Bronchial epithelial cell (primary cell): ENCODE data around the gene CD1E. TPM values are rescaled to one million over a fixed set of nuclear protein-coding genes. Genes with fewer than 3 reads are reported as not detected.

Source experiments
- DNase-seq: peaks from one replicate; pipeline ENCODE4 v3.0.0-alpha.2; 2010; ENCODE audit warnings: low read depth
- FAIRE-seq: peaks from 2 replicates; lab custom pipeline; 2011; peaks lifted over from hg19 to GRCh38; lab: Jason Lieb, UNC
- H3K27me3 ChIP-seq: 2 replicates; pipeline ENCODE4 v1.5.1; 2011; ENCODE audit warnings: low read length; ENCODE audit not compliant: control insufficient read depth, insufficient read depth
- H3K36me3 ChIP-seq: 2 replicates; pipeline ENCODE4 v1.5.1; 2011; ENCODE audit warnings: low read length; ENCODE audit not compliant: control insufficient read depth, insufficient read depth
- H3K4me3 ChIP-seq: 2 replicates; pipeline ENCODE4 v1.5.1; 2011; ENCODE audit warnings: mild to moderate bottlenecking, low read depth, low read length, control low read depth
- total RNA-seq: library from RNA; depleted of rRNA; stranded (reverse); fragments of >200 nt; gene quantifications from 2 replicates; pipeline ENCODE4 v1.2.1, GENCODE V29; 2014
- TF ChIP-seq, protein P1 (sequence below): IDR thresholded peaks from 2 replicates; pipeline ENCODE4 v1.5.1; 2011; ENCODE audit warnings: mild to moderate bottlenecking, moderate library complexity, low read length, control low read depth, inconsistent platforms; ENCODE audit not compliant: insufficient read depth, severe bottlenecking

Gene CD1E
- total RNA-seq, 1 donor from 2014 or later = not detected

DNA sequence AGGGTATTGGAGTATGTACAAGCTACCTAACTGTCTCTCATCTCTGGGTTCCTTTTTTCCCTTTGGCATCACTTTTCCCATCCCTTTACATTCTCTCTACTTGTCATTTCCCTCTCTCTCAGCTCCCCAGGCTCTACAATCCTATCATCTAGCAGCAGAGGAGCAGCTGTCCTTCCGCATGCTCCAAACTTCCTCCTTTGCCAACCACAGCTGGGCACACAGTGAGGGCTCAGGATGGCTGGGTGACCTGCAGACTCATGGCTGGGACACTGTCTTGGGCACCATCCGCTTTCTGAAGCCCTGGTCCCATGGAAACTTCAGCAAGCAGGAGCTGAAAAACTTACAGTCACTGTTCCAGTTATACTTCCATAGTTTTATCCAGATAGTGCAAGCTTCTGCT, 561 bp downstream of the CD1E start:
- DNase-seq (no peak), FAIRE-seq (no peak)
- H3K27me3 ChIP-seq = no peaks in the 10 kb centered on the region
- H3K36me3 ChIP-seq = no peaks in the 10 kb centered on the region
- TF ChIP-seq, protein P1, sequence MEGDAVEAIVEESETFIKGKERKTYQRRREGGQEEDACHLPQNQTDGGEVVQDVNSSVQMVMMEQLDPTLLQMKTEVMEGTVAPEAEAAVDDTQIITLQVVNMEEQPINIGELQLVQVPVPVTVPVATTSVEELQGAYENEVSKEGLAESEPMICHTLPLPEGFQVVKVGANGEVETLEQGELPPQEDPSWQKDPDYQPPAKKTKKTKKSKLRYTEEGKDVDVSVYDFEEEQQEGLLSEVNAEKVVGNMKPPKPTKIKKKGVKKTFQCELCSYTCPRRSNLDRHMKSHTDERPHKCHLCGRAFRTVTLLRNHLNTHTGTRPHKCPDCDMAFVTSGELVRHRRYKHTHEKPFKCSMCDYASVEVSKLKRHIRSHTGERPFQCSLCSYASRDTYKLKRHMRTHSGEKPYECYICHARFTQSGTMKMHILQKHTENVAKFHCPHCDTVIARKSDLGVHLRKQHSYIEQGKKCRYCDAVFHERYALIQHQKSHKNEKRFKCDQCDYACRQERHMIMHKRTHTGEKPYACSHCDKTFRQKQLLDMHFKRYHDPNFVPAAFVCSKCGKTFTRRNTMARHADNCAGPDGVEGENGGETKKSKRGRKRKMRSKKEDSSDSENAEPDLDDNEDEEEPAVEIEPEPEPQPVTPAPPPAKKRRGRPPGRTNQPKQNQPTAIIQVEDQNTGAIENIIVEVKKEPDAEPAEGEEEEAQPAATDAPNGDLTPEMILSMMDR = no peak
- no peak overlapping the region for H3K4me3 ChIP-seq

DNA sequence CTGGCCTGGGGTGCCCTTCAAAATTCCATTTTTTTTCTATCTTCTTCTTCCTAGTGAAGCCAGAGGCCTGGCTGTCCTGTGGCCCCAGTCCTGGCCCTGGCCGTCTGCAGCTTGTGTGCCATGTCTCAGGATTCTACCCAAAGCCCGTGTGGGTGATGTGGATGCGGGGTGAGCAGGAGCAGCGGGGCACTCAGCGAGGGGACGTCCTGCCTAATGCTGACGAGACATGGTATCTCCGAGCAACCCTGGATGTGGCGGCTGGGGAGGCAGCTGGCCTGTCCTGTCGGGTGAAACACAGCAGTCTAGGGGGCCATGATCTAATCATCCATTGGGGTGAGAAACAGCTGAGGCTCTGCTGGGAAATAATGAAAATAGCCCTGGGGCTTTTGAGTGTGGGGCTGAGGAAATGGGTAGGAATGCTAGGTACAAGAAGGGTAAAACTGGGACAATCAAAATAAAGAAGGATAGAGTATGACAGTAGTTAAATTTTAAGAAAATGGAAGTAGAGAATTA, 2.1 kb downstream of the CD1E start:
- no peak for FAIRE-seq
- DNase-seq = no peak
- TF ChIP-seq, protein P1 = no peak
- Histone ChIP-seq H3K36me3 (no peaks in the 10 kb centered on the region), H3K27me3 (no peaks in the 10 kb centered on the region), H3K4me3 (no peak overlapping the region)

DNA sequence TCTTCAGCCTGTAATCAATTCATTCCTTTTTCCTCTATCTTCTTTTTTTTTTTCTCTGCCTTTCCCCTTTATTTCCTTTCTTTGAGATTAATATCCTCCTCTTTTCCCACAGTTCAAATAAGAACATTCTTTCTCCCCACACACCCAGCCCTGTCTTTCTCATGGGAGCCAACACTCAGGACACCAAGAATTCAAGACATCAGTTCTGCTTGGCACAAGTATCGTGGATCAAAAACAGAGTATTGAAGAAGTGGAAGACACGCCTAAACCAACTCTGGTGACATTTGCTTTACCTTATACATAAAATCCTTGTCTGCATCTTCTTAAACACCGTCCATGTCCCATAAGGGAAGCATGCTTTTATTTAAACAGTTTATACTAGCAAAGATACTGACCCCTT, 2.9 kb downstream of the CD1E start:
- FAIRE-seq = no peak
- TF ChIP-seq, protein P1 = no peak
- no peaks in the 10 kb centered on the region for H3K27me3 ChIP-seq

DNA sequence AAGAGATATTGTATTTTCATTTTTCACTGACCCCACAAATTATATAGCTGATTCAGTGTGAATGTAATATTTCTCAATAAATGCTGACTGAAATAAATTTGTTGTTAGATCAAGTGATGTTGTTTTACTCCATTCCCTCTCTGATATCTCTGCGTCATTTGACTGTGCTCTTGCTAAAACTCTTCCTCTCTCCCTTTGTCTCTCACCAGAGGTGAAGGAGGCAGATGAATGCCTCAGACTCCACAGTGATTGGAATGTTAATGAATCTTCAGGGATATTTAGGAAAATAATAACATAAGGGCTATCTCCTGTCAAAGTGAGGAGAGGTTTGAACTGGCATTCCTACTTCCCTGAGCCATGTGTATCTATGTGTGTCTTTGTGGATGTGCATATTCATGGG, 3.7 kb downstream of the CD1E start:
- Histone ChIP-seq H3K36me3 (no peaks in the 10 kb centered on the region), H3K27me3 (no peaks in the 10 kb centered on the region), H3K4me3 (no peak overlapping the region)
- no peak for FAIRE-seq
- no peak for DNase-seq
- TF ChIP-seq, protein P1 = no peak

More for the DNA sequence above, 2.9 kb downstream of the CD1E start:
- H3K4me3 ChIP-seq = no peak overlapping the region
- H3K36me3 ChIP-seq = no peaks in the 10 kb centered on the region
- DNase-seq = no peak

DNA sequence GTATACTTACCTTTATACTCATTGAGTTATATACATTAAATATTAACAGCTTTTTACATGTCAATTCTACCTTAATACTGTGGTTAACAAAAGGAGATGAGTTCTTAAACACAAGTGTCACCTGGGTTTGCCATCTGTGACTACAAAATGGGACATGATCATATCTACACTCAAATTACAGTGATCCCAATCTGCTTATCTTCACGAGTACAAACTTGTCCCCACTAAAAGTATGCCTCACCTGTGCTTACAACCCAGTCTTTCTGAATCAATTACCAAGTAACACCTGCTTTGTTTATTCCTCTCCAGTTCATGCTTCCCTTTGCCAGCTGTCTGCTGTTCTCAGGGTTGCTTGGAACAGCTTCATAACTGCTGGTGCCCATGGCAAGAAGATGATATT, 8.8 kb downstream of the CD1E start:
- TF ChIP-seq, protein P1 = no peak
- Histone ChIP-seq H3K36me3 (no peaks in the 10 kb centered on the region), H3K27me3 (no peaks in the 10 kb centered on the region), H3K4me3 (no peak overlapping the region)
- FAIRE-seq = no peak
- DNase-seq = no peak

DNA sequence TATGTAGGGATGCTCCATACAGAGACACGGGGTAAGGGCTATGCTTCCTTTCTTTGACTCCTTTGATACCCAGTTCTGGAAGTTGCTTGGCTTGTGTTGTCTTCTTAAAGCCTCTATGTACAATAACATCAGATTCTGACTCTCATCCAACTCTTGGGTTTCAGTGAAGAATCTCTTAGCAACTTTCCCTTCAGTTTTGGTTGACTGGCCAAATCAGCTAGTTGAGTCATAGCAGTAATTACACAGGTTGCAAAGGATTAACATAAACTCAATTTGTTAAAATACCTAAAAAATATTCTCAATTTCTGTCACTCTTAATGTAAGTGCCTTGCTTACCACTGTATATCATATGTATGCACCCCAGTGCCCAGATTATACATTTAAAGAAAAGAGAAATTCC, 9.2 kb downstream of the CD1E start:
- H3K36me3 ChIP-seq = no peaks in the 10 kb centered on the region
- DNase-seq (no peak), FAIRE-seq (no peak)
- no peaks in the 10 kb centered on the region for H3K27me3 ChIP-seq
- TF ChIP-seq, protein P1 = no peak
- no peak overlapping the region for H3K4me3 ChIP-seq
